Measurements from ENCODE around the gene COL2A1.

The COL2A1 gene

GRCh38 chr12:48029491-48030172, 25.4 kb upstream of the COL2A1 start:
- no peak for DNase-seq

DNA sequence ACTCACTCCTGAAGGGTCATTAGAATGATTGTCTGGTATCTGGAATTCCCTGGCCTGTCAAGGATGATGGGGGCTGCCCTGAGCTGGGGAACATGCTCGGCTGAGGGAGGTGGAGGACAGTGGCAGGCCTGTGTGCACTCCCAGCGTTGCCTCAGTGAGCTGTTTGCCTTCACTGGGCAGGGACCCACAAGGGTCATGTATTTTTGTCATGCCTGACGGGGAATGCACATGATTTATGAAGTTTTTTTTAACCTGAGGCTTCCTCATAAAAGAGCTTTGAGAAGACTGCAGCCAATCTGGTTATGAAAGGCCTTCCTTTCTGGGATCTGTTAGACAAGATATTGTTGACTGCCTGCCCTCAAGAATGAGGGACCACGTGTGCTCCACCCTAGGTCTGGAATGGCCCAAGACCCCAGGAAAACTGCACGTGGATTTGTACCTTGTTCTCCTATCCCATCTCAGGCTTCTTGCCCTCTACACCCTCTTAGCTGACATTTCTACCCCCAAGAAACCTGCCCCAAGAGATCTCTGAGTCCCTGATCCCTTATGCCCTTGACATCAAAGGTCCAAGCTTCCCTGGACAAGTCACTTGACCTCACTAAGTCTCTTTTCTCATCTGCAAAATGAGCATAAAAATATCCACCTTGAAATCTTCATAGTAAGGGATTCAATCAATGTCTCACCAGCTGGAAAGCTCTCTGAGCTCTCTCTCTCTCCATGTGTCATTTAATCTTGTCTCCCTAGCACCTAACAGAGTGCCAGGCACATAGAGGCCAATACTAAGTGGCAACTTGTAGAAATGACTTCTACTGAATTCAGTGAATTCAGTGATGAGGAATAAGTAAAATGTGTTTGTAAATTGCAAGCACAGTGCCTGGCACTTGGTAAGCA, 24.5 kb upstream of the COL2A1 start:
- no peak for DNase-seq

DNA sequence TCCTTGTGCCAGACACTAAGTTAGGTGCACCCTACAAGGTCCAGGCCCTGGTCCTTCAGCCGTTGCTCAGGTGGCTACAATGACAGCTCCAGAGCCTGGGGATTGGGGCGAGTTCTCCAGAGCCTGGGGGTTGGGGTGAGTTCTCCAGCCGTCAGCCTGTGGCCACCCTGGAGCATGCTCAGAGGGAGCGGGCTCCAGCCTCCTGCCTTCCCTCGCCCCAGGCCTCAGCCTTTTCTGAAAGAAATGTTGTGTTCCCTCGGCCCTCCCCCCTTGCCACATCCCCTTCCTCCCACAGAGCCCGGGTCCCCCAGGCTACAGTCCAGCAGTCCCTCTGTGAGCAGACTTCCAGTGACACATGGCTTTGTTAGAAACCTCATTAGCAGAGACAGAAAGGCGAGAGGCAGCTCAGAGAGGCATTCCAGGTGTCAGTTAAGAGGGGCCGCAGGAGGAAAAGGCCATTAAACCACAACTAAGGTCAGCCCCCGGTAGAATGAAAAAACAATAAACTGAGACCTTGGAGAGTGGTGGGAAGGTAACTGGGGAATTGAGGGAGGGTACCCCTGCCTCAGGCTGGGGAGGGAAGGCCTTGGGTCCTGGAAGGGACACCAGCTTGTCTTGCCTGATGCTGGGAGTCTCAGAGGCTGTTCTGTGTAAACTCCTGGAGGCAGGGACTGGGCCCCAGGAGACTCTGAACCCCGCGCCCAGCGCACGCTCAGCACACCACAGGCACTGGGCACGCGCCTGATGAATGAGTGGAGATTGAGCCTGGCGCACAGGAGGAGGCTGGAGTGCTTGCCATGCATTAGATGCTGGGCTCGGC, 23.1 kb upstream of the COL2A1 start:
- DNase-seq, result no peak

DNA sequence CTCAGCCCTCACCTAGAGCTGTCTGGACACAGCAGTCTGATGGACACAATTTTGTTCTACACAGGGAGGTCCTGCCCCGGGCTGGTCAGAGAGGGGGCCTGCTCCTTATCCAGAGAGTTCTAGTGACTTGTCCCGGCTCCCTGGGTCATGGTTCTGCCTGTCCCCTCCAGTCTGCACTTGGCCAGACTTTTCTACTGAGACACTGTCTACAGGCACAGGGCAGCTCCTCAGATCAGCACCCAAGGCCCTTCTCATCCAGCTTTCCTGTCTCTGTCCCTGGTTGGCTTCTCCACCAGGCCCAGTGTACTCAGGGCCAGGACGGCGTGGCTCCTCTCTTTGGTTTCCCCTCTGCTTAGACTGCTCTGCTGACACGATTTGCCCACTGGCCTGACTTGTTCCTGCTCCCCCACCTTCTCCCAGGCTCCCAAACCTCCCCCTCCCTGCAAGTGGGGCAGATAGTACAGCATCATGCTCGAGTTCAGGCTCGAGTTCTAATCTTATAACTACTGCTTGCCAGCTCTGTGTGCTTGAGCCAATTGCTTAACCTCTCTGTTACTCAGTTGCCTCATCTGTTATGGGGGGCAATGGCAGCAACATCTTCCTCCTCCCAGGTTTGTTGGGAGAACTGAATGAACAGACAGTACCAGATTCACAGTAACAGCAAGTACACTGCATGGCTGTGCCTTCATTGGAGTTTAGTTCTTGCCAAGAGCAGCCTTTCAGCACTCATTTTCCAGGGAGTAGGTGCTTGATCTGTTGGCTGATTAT, 22.0 kb upstream of the COL2A1 start:
- no peak for DNase-seq

GRCh38 chr12:48025281-48025680, 21.0 kb upstream of the COL2A1 start:
- no peak for DNase-seq

- DNase-seq, result no peak
Measured at GRCh38 chr12:48024735-48025134, 20.5 kb upstream of the COL2A1 start.

DNA sequence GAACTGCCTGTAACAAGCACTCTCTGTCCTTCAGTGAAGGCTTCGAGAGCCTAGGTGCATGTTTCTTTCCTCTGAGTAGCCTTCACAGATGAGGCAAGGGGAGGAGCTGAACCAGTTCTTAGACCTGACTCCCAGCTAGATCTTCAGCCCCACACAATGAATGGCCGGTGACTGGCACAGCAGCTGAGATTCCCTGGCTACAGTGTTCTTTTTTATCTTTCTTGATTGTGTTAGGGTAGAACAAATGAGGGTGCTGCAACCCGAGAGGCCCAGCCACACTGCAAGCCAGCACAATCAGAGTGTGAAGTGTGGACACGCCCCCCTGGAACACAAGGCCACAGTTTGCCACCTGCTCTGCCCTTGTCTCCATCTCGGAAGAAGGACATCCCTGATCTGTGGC, 19.1 kb upstream of the COL2A1 start:
- DNase-seq, result no peak

GRCh38 chr12:48022676-48023385, 18.6 kb upstream of the COL2A1 start:
- DNase-seq, result no peak

- DNase-seq, result no peak
Measured at GRCh38 chr12:48022180-48022521, 17.9 kb upstream of the COL2A1 start.

DNA sequence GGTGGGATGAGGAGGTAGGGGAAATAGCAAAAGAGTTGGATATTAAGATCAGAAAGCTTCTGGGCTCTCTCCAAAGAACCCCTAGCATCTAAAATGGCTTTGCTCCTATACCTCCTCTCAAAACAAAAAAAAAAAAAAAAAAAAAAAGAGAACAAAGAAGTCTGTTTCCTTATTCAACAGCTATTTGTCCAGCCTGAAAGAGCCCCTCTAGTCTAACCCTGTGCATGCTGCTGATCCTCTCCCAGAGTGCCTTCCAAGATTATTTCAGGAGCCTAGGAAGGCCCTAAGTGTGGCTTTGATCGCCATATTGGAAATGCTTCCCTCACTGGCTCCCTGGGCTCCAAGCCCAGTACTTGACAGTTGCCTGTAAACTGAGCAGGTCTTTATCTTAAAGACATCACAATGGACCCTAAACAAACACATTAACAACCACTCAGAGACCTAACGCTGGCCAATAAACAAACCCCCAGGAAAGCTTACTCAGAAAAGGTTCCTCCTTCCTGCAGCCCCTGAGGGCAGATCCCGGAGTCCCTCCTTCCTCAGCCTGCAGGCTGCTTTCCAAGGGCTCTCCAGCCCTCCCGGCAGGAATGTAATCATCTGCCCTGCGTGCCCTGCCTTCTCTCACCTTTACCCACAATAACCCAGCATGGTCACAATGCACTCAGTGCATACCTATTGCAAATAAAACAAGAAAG, 17.4 kb upstream of the COL2A1 start:
- no peak for DNase-seq

DNA sequence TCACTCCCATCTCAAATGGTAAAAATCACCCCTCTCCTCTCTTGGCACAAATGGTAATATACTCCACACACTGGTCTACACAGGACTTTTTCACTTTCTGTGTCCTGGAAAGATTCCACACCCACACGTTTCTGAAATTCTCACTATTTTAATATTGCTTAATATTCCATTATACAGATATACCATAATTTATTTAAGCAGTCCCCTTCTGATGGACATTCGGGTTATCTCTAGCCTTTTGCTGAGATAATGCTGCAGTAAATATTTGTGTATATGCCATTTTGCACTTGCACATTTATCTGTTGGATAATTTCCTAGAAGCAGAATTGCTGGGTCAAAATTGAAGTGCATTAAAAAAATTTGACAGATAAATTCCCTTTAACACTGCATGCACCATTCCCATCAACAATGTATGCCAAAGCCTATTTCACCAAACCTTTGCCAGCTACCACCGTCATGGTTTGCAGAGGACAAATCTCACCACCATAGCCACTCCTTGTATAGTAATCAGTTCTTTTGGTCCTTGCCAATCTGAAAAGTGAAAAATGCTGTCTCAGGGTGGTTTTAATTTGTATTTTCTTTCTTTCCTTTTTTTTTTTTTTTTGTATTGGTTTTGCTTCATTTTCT, 15.5 kb upstream of the COL2A1 start:
- DNase-seq, result no peak

DNA sequence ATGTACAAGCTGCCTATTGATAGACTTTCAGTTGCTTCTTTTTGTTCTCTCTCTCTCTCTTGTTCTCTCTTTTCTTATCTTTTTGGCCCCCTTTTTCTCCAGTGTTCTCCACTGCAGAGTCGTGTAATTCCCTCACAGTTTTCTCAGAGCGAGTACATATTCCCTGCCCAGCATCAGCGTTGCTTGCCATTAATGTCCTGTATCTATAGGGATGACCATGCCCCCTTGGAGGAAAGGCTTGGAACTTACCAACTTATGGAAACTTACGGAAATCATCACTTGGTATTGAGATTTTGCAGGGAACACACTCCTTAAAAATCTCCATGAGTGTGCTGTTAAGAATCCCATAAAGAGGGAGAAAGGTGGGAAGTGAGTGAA, 14.3 kb upstream of the COL2A1 start:
- no peak for DNase-seq

DNA sequence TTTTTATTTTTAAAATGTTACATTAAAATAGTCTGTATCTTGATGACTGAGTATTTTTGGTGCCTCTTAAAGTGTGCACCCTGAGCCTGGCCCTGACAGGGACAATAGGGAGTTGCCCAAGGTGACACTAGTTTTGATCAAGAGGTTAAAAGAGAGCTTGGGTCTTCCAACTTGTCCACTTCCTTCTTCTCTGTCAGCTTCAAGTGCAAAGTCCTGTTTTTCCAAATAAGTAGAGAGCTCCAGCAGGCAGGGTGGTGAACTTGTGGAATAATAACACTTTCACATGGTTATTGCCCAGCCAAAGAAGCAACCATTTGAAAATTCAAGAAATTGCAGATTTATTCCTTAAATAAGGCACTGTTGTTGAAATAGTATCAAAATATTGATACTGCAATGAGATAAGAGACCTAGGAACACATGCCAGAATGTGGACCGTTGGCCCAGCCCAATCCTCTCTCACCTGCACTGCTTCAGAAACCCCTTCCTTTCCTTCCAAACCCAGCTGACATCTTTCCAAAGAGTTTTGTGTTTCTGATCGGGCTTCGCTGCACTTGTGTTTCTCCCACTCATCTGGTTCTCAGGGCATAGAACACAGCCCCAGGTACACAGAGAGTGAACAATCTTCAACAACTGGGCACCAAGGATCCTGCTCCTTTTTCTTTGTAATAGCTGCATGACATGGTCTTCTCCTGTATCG, 13.8 kb upstream of the COL2A1 start:
- DNase-seq, result no peak

DNA sequence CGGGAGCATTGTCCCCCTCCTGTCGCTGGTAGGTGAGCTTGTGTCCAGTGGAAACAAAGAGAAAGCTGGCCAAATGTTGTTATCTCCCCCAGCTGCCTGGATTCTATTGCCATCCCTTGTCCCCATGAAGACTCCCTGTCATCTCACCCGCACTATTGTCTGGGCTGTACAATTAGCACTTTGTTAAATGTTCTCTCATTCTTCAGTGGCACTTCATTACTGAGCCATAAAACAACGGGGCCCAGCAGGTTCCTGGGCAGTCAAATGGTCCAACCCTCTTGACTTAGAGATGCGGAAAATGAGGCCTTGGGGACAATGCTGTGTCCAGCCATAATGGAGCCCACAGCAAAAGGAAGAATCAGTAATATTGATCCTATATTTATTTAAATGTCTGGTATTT, 13.2 kb upstream of the COL2A1 start:
- no peak for DNase-seq

- DNase-seq, result no peak
Measured at GRCh38 chr12:48016373-48017020, 12.2 kb upstream of the COL2A1 start.

- DNase-seq, result no peak
Measured at GRCh38 chr12:48015954-48016353, 11.7 kb upstream of the COL2A1 start.

DNA sequence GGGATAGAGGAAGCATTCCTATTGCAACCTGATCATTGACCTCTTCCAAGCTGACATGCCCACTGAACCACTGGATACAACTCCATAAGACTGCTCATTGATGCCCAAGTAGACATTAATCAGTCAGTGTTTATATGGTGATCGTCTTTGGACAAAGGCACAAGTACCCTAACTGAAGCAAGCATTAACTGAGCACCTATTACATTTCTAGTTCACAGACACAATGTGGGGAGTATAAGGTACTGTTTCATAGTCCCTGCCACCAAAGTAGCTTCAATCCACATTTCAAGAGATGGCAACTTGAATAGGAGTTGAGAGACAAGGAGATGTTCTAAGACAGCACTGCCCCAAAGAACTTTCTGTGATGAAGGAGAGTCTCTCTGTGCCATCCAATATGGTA, 10.9 kb upstream of the COL2A1 start:
- DNase-seq, result no peak

DNA sequence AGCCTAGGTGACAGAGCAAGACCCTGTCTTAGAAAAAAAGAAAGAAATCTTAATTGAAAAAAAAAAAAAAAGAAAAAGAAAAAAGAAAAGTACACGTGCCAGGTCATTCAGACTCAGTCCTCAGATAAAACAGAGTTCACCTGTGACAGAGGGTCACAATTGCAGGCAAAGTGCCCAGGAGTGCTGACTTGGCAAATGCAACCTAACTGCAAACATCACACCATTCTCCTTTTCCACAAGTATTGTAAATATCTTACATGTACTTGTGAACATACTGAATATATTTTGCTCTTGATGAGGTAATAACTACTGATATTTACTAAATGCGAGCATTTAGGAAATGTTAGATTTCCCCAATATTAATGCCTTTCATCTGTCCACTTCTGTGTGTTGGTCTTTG, 9.0 kb upstream of the COL2A1 start:
- no peak for DNase-seq

DNA sequence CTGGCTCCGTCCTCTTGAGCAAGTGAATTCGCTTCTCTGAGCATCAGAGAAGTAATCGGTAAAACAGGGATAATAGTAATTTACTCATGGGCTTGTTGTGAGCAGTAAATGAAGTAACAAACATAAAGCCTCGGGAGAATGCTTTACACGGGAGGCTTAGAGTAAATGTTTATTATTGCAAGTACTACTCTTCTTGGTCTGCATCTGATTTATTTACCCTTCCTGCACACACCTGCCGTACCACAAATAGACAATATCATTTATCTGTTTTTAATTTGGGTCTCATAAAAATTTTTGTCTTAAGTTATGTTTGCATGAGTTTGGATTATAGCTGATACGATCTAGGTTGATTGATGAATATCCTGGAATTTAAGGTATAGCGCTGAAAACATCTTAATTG, 7.8 kb upstream of the COL2A1 start:
- DNase-seq, result no peak

- DNase-seq, result no peak
Measured at GRCh38 chr12:48010366-48010970, 6.2 kb upstream of the COL2A1 start.
